Gastrocnemius medialis (tissue), 4 donors: ENCODE results near the gene ACY1. TPM values are rescaled to one million over a fixed set of nuclear protein-coding genes. Genes with fewer than 3 reads are reported as not detected.

Experiments used
- ATAC-seq, 2 donors: fragments of 150-250 bp; one replicate each; pipeline ENCODE4 v1.9.1; 2016
- DNase-seq, 2 donors: peaks; one replicate each; pipeline ENCODE4 v3.0.0-alpha.2; 2019
- H3K27ac ChIP-seq, 4 donors: fragments of 200-600 bp; sonication (generic); 1 replicate in 1 of 4; 2 replicates in 3 of 4; pipeline ENCODE4 v1.5.1; 2016 to 2018; ENCODE audit warnings: mild to moderate bottlenecking in 2 of 4, moderate library complexity in 1 of 4
- H3K27me3 ChIP-seq, 3 donors: fragments of 200-600 bp; sonication (generic) in 2 of 3; 1 replicate in 1 of 3; 2 replicates in 2 of 3; pipeline versions ENCODE4 v1.5.1 to v1.6.0; 2016 to 2019; ENCODE audit warnings: mild to moderate bottlenecking in 1 of 3, moderate library complexity in 1 of 3
- H3K36me3 ChIP-seq, 2 donors: fragments of 200-600 bp; sonication (generic) in 1 of 2; one replicate each; pipeline ENCODE4 v1.5.1; 2017 to 2018
- H3K4me1 ChIP-seq, 2 donors: fragments of 200-600 bp; sonication (generic) in 1 of 2; one replicate each; pipeline ENCODE4 v1.5.1; 2016 to 2017; ENCODE audit warnings: mild to moderate bottlenecking in 2 of 2
- H3K4me3 ChIP-seq, 4 donors: fragments of 200-600 bp; sonication (generic) in 3 of 4; 1 replicate in 1 of 4; 2 replicates in 3 of 4; pipeline ENCODE4 v1.5.1; 2016 to 2019; ENCODE audit warnings: mild to moderate bottlenecking in 2 of 4
- H3K9me3 ChIP-seq, 3 donors: fragments of 200-600 bp; sonication (generic) in 2 of 3; 1 replicate in 1 of 3; 2 replicates in 2 of 3; pipeline ENCODE4 v1.5.1; 2016 to 2019
- POLR2A ChIP-seq, 2 donors: fragments of 450-650 bp; IDR thresholded peaks; one replicate each; pipeline ENCODE4 v1.6.1; 2017; ENCODE audit warnings: antibody characterized with exemption in 2 of 2, mild to moderate bottlenecking in 2 of 2, moderate library complexity in 2 of 2
- in situ Hi-C, 4 donors: fragments of 200-750 bp; cut with MboI; loops; one replicate each; pipeline versions ENCODE4 v1.15.0 to v1.8.0; 2017; ENCODE audit warnings: low sequenced_read_pairs in 4 of 4
- intact Hi-C: fragments of 100-400 bp; cut with DNase I; formaldehyde crosslinking; loops from one replicate; pipeline ENCODE4 v1.15.1; 2023; ENCODE audit warnings: low total_unique reads
- total RNA-seq, 4 donors: library from RNA; depleted of rRNA; stranded (reverse); fragments of >200 nt; gene quantifications; one replicate each; pipeline versions ENCODE4 v1.1.0 to v1.2.3, GENCODE V29; 2016
- TF ChIP-seq, protein P1 (sequence below), 5 experiments: fragments of 450-650 bp in 3 of 5; fragments of 200-600 bp in 2 of 5; sonication (generic) in 2 of 5; IDR thresholded peaks in 4 of 5; conservative IDR thresholded peaks in 1 of 5; 1 replicate in 4 of 5; 2 replicates in 1 of 5; pipeline ENCODE4 v1.5.1; 2016 to 2019; ENCODE audit warnings: antibody characterized with exemption in 5 of 5, mild to moderate bottlenecking in 3 of 5, moderate library complexity in 3 of 5

ACY1 gene
- total RNA-seq, 4 donors from 2014 or later = 33.5 to 79.3 (median 43.2) TPM

DNA sequence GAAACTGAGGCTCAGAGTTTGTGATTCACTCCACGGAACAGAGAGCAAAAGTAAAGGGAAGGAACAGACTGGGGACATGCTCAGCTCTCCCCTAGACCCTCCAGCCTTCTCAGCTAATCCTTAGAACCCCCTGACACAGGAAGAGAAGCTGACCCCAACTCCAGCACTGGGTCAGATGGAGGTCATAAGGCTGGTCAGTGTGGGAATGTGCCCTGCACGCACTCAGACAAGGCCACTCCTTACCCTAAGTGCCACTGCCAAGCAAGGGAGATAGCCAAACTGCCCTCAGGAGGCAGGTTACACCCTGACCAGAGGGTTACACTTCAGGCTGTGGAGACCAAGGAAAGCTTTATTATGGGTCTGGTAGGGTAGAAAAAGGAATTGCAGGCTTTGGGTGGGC is 11.2 kb downstream of the ACY1 start:
- intact Hi-C loops (no loop called here), in situ Hi-C loops (loop anchor here in 2 of 4 donors (10.0 kb wide), 1 partner anchor 50 kb away; the partner anchor contains the start of genes PARP3 (in 2 of the 2) and RRP9 (in 2 of the 2))
- no peaks in the 10 kb centered on the region for H3K9me3 ChIP-seq
- no peaks in the 10 kb centered on the region for H3K27me3 ChIP-seq
- DNase-seq = no peak
- peak overlapping the region; percentile 80 to 91 (median 87) for H3K4me3 ChIP-seq
- H3K36me3 ChIP-seq = peaks cover 0 to 31% of the 10 kb centered on the region in 2 donors
- no peak for ATAC-seq
- no peak for TF ChIP-seq POLR2A (IDR thresholded peaks at IDR 0.05)
- TF ChIP-seq, protein P1, sequence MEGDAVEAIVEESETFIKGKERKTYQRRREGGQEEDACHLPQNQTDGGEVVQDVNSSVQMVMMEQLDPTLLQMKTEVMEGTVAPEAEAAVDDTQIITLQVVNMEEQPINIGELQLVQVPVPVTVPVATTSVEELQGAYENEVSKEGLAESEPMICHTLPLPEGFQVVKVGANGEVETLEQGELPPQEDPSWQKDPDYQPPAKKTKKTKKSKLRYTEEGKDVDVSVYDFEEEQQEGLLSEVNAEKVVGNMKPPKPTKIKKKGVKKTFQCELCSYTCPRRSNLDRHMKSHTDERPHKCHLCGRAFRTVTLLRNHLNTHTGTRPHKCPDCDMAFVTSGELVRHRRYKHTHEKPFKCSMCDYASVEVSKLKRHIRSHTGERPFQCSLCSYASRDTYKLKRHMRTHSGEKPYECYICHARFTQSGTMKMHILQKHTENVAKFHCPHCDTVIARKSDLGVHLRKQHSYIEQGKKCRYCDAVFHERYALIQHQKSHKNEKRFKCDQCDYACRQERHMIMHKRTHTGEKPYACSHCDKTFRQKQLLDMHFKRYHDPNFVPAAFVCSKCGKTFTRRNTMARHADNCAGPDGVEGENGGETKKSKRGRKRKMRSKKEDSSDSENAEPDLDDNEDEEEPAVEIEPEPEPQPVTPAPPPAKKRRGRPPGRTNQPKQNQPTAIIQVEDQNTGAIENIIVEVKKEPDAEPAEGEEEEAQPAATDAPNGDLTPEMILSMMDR (IDR thresholded peaks at IDR 0.05 in 4 of 5, conservative IDR thresholded peaks at IDR 0.05 in 1 of 5) = no peak
- peaks cover 14 to 26% of the 10 kb centered on the region in 2 donors for H3K4me1 ChIP-seq
- peak overlapping the region; percentile 84 to 89 (median 88) for H3K27ac ChIP-seq

DNA sequence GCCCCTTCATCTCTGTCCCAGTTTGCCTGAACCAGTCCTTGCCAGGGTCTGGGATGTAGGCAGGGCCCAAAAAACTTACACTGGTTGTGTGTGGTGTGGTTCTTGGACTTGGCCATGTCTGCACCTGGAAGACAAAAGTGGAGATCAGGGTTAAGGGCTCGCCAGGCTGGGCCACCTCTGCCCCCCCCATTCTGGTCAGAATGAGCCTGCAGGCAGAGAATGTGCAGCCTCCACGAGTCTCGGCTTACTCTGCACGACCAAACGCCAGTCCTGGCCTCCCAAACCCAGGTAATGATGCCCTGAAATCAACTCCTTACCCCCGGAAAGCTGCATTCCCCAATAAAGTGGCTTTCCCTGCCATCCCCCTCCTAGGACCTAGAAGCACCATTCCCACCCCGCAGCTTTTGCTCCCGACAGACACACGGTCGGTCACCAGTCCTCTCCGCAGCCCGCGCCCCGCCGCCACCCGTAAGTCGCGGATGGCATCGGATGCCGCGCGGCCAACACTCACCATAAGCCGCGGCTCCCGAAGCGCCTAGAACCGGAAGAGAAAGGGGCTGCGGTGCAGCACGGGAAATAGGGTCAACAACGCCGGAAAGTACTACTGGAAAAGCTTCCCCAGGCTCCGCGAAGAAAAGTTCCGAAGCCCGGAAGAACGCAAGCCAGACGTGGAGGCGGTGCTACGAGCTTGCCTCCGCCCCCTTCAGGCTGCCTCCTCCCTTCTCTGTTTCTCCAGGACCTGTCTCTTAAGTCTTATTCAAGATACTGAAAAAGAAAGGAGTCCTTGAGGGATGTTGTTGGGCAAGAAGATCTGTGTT is 12.2 kb downstream of the ACY1 start, which contains the start of gene RPL29:
Gene RPL29, minus strand, starts transcription at position 550 of the 818 bp plus-strand sequence. Its CDS starts 434 bp downstream, at position 116.
- TF ChIP-seq POLR2A (IDR thresholded peaks at IDR 0.05) = peak; percentile 75 to 85
- TF ChIP-seq, protein P1 (IDR thresholded peaks at IDR 0.05 in 4 of 5, conservative IDR thresholded peaks at IDR 0.05 in 1 of 5) = peak in 3 of 5 experiments; percentile 43 to 50 (median 44)

DNA sequence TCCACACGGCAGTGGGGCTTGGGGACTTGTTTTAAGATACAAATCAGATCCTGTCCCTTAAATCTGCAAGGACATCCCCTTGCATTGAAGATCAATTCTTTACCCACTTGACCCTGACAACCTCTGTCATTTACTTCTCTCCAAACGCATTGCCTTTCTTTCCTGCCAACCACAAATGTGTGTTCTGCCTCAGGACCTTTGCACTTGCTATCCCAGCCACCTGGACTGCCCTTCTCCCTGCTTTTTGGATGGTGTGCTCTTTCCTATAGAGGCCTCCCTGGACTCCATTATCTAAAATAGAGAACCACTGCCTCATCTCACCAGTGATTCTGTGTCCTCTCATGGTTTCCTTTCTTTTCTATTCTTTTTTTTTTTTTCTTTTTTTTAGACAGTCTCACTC is 13.8 kb downstream of the ACY1 start:
- H3K27ac ChIP-seq = no peak overlapping the region
- DNase-seq (no peak), ATAC-seq (no peak)
- H3K27me3 ChIP-seq = no peaks in the 10 kb centered on the region
- peaks cover 0 to 24% of the 10 kb centered on the region in 2 donors for H3K36me3 ChIP-seq
- no peak for TF ChIP-seq POLR2A (IDR thresholded peaks at IDR 0.05)
- TF ChIP-seq, protein P1 (IDR thresholded peaks at IDR 0.05 in 4 of 5, conservative IDR thresholded peaks at IDR 0.05 in 1 of 5) = no peak
- intact Hi-C loops (loop anchor here (5.0 kb wide), 1 partner anchor 75 kb away; no protein-coding TSS in a partner anchor), in situ Hi-C loops (loop anchor here in 2 of 4 donors (10.0 kb wide), 1 partner anchor 52 kb away; the partner anchor contains the start of genes PARP3 (in 2 of the 2) and RRP9 (in 2 of the 2))
- no peaks in the 10 kb centered on the region for H3K9me3 ChIP-seq
- H3K4me3 ChIP-seq = no peak overlapping the region
- H3K4me1 ChIP-seq = peaks cover 20 to 26% of the 10 kb centered on the region in 2 donors

More for the DNA sequence above, 12.2 kb downstream of the ACY1 start, which contains the start of gene RPL29:
- peaks cover 14 to 26% of the 10 kb centered on the region in 2 donors for H3K4me1 ChIP-seq
- intact Hi-C loops = loop anchor here (5.0 kb wide), 1 partner anchor 77 kb away; no protein-coding TSS in a partner anchor
- H3K27ac ChIP-seq = peak within 1 kb of the TSS; percentile 84 to 89 (median 88)
- H3K9me3 ChIP-seq = no peaks in the 10 kb centered on the region
- no peaks in the 10 kb centered on the region for H3K27me3 ChIP-seq
- peaks cover 0 to 31% of the 10 kb centered on the region in 2 donors for H3K36me3 ChIP-seq
- H3K4me3 ChIP-seq = peak within 1 kb of the TSS; percentile 80 to 91 (median 87)
- in situ Hi-C loops = loop anchor here in 2 of 4 donors (10.0 kb wide), 1 partner anchor 51 kb away; the partner anchor contains the start of genes PARP3 (in 2 of the 2) and RRP9 (in 2 of the 2)
- peak; percentile 99 for ATAC-seq
- DNase-seq = peak; percentile 85 to 92

DNA sequence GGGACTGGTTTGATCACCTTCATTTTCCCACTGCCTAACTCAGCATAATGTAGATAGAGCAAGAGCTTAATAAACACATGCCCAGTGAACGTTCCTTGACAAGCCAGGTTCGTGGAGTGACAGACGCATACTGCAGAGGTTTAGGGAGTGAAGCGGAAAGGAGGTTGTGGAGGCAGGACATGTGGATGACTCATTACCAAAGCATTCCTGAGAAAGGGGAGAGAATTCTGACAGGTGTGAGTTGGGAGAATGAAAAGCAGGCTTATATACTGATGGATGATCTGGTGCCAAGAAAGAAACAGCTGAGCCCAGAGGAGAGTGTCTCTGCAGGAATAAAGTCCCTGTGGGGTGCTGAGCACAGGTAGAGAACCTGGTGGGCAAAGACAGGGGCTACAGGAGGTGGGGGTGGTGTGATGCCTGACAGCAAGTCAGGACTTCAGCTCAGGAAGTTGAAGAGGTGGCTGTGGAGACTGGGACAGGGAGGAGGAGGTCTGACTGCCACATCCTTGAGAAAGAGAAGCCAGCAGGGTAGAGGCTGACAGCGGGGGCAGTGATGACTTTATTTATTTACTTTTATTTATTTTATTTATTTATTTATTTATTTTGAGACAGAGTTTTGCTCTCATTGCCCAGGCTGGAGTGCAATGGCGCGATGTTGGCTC is 14.7 kb downstream of the ACY1 start:
- no peaks in the 10 kb centered on the region for H3K9me3 ChIP-seq
- peaks cover 0 to 18% of the 10 kb centered on the region in 2 donors for H3K36me3 ChIP-seq
- TF ChIP-seq, protein P1 (IDR thresholded peaks at IDR 0.05 in 4 of 5, conservative IDR thresholded peaks at IDR 0.05 in 1 of 5) = no peak
- no peak for TF ChIP-seq POLR2A (IDR thresholded peaks at IDR 0.05)
- ATAC-seq (no peak), DNase-seq (no peak)
- peaks cover 20% of the 10 kb centered on the region in 2 donors for H3K4me1 ChIP-seq
- H3K27ac ChIP-seq = no peak overlapping the region
- in situ Hi-C loops (loop anchor here in 2 of 4 donors (10.0 kb wide), 1 partner anchor 53 kb away; the partner anchor contains the start of genes PARP3 (in 2 of the 2) and RRP9 (in 2 of the 2)), intact Hi-C loops (loop anchor here (5.0 kb wide), 1 partner anchor 74 kb away; no protein-coding TSS in a partner anchor)
- no peak overlapping the region for H3K4me3 ChIP-seq
- no peaks in the 10 kb centered on the region for H3K27me3 ChIP-seq
